RWPE1 (cell line): ENCODE results near the gene POLR3A.

ENCODE experiments used
- CTCF ChIA-PET: fragments of 350-600 bp; sonication (Branson Sonifier 250); formaldehyde crosslinking; extraction: SDS; loops from one replicate; lab custom pipeline; 2021; lab: Yijun Ruan, JAX
- POLR2A ChIA-PET: fragments of 400-600 bp; formaldehyde crosslinking; extraction: SDS; loops from one replicate; lab custom pipeline; 2020; ENCODE audit warnings: antibody characterized with exemption; ENCODE audit not compliant: low non-redundant PET; lab: Yijun Ruan, JAX
- DNase-seq: peaks from one replicate; pipeline ENCODE4 v3.0.0; 2012; ENCODE audit warnings: low spot score
- H3K27ac ChIP-seq: fragments of 450-650 bp; 2 replicates; pipeline ENCODE4 v1.5.1; 2017
- CTCF ChIP-seq: fragments of 450-650 bp; conservative IDR thresholded peaks from 2 replicates; pipeline ENCODE4 v1.5.1; 2017; ENCODE audit warnings: low read depth, mild to moderate bottlenecking

POLR3A gene

GRCh38 chr10:77927402-77928246 lies 101.7 kb downstream of the POLR3A start:
- POLR2A ChIA-PET: interaction anchor here (0.5 to 0.6 kb wide), 2 partner anchors 9 to 36 kb away, joined by 4 to 6 read pairs; no protein-coding TSS in a partner anchor
- no peak for TF ChIP-seq CTCF
- CTCF ChIA-PET: interaction anchor here (0.9 to 2.2 kb wide), 4 partner anchors 9 to 216 kb away, joined by 3 to 6 read pairs (median 3); no protein-coding TSS in a partner anchor
- peak overlapping the region; percentile 90 for H3K27ac ChIP-seq
- no peak for DNase-seq

DNA sequence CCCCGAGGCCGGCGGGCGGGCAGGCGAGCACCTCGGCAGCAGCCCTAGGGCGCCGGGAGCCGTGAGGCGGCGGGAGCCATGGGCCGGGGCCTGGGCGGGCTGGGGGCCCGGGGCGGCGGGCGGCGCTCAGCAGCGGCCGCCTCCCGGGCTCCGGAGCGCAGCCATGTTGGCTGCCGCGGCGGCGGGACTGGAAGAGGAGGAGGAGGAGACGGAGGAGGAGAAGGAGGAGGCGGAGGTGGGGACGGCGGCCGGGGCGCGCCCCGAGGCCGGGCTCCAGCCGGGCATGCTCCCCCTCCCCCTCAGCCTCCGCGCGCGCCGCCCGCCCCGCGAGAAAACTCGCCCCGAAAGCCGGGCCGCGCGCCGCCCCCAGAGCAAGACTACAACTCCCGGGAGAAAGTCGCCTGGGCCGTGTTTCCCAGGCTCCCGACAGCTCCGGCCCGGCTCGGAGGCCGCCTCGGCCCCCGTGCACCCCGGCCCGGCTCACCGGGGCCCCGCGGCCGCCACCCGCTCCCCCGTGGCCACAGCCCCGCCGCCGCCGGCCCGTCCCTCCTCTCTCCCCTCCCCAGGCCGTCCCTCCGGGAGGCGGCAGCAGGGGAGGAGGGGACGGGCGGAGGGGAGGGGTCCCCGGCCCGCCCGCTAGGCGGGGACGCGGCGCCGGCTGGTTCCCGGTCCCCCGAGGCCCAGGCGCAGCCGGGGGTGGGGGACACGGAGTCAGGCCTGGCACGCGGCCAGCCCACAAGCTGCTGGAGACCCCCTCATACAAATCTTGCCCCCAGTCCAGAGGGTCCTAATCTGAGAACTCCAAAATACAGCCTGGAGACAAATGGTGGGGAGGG lies 102.5 kb downstream of the POLR3A start, which contains the start of gene DLG5:
TSS of gene DLG5 (minus strand) at position 190 of the 836 bp plus-strand sequence. CDS start 235 bp downstream, outside the sequence.
- peak; percentile 54 for DNase-seq
- peak within 1 kb of the TSS; percentile 90 for H3K27ac ChIP-seq
- CTCF ChIA-PET: interaction anchor here (0.6 to 2.2 kb wide), 6 partner anchors 8 to 76 kb away, joined by 3 to 6 read pairs (median 3); no protein-coding TSS in a partner anchor
- no peak for TF ChIP-seq CTCF
- POLR2A ChIA-PET: interaction anchor here (0.5 to 0.9 kb wide), 3 partner anchors 8 to 28 kb away, joined by 4 read pairs; no protein-coding TSS in a partner anchor

DNA sequence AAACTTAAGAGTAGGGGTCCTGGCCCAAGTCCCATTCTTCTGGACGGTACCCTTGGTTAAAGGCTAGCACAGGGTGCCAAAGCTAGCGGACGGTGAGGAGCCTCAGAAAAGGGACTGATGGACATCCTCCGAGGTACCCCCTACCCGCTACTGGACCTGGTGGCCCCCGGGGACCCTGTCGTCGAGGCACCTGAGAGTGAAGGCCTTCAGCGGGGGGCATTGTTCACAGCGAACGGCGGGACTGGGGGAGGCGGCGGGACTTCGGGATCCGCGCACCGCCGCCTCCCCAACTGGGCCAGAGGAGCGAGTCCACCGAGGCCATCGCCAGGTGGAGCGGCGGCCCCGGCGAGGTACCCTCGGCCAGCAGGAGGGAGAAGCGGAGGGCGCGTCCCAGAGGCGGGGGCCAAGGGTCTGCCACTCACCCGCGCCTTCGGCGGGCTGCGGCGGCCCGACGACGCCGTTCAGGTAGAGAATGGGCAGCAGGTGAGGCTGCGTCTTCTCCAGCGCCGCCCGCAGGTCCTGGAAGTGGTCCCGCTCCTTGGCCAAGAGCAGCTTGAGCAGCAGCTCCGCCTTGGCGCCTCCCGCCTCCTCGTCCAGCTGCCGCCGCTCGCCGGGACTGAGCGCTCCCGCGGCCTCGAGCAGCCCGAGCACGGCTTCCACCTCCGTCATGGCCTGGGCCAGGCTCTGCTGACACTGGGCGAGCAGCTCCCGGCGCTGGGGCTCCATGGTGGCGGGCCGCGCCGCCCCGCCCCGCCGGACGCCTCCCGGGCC lies 103.3 kb downstream of the POLR3A start:
- peak; percentile 48 for DNase-seq
- peak overlapping the region; percentile 90 for H3K27ac ChIP-seq
- ChIA-PET POLR2A (interaction anchor here (0.7 to 0.9 kb wide), 3 partner anchors 16 to 27 kb away, joined by 4 to 5 read pairs (median 4); no protein-coding TSS in a partner anchor), CTCF (interaction anchor here (0.6 to 2.2 kb wide), 12 partner anchors 9 to 90 kb away, joined by 3 to 7 read pairs (median 3); no protein-coding TSS in a partner anchor)
- no peak for TF ChIP-seq CTCF

DNA sequence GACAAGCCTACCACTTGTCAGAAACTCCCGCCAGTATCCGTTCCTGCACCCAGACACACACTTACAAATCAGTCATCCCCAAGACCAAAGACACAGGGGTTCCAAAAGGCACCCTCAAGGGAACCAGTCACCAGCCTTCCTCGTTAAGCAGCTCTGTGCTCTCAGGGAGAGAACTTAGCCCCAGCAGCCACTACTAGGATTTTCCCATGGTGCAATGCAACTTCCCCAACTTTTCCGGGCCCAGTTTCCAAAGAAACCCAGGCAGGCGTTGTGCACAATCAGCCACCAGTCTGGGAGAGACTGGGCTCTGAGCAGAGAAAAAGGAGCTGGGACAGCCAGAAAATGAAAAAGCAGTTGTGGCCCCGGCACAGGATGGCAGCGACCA lies 103.9 kb downstream of the POLR3A start:
- peak overlapping the region; percentile 90 for H3K27ac ChIP-seq
- no peak for TF ChIP-seq CTCF
- POLR2A ChIA-PET: no interaction called here
- CTCF ChIA-PET: interaction anchor here (0.6 to 1.9 kb wide), 6 partner anchors 22 to 89 kb away, joined by 3 to 7 read pairs (median 4); no protein-coding TSS in a partner anchor
- peak; percentile 56 for DNase-seq

- DNase-seq: no peak
- CTCF ChIA-PET: interaction anchor here (0.5 to 0.8 kb wide), 3 partner anchors 88 to 340 kb away, joined by 3 read pairs; no protein-coding TSS in a partner anchor
- H3K27ac ChIP-seq: peak overlapping the region; percentile 59
- POLR2A ChIA-PET: no interaction called here
- no peak for TF ChIP-seq CTCF
Measured at GRCh38 chr10:77922566-77923179, 106.6 kb downstream of the POLR3A start.
